Measurements from ENCODE around the gene RHBDF1.

GRCh38 chr16:63998-64913, 8.2 kb downstream of the RHBDF1 start:
- TF ChIP-seq CTCF (IDR thresholded peaks at IDR 0.05; ENCODE audit: insufficient read depth, low read depth, low read length): no peak
- TF ChIP-seq EZH2 (IDR thresholded peaks at IDR 0.05; ENCODE audit: insufficient read depth, low read length): no peak
